ENCODE results near the gene GALR1. TPM values are rescaled to one million over a fixed set of nuclear protein-coding genes. Genes with fewer than 3 reads are reported as not detected.
A peak's percentile ranks its signal among the peaks of the same experiment; 100 is the strongest.

GALR1 gene, protein sequence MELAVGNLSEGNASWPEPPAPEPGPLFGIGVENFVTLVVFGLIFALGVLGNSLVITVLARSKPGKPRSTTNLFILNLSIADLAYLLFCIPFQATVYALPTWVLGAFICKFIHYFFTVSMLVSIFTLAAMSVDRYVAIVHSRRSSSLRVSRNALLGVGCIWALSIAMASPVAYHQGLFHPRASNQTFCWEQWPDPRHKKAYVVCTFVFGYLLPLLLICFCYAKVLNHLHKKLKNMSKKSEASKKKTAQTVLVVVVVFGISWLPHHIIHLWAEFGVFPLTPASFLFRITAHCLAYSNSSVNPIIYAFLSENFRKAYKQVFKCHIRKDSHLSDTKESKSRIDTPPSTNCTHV
- total RNA-seq (under 1 TPM in 3 of 10 donors, not detected in 7; 0.02 to 0.13 (median 0.02) TPM), polyA plus RNA-seq (under 1 TPM; under 0.01 to 0.01 TPM)
- long read RNA-seq, donor 1: 0 reads
- long read RNA-seq, donor 2: 0 reads
- long read RNA-seq, donor 3: 0 reads

DNA sequence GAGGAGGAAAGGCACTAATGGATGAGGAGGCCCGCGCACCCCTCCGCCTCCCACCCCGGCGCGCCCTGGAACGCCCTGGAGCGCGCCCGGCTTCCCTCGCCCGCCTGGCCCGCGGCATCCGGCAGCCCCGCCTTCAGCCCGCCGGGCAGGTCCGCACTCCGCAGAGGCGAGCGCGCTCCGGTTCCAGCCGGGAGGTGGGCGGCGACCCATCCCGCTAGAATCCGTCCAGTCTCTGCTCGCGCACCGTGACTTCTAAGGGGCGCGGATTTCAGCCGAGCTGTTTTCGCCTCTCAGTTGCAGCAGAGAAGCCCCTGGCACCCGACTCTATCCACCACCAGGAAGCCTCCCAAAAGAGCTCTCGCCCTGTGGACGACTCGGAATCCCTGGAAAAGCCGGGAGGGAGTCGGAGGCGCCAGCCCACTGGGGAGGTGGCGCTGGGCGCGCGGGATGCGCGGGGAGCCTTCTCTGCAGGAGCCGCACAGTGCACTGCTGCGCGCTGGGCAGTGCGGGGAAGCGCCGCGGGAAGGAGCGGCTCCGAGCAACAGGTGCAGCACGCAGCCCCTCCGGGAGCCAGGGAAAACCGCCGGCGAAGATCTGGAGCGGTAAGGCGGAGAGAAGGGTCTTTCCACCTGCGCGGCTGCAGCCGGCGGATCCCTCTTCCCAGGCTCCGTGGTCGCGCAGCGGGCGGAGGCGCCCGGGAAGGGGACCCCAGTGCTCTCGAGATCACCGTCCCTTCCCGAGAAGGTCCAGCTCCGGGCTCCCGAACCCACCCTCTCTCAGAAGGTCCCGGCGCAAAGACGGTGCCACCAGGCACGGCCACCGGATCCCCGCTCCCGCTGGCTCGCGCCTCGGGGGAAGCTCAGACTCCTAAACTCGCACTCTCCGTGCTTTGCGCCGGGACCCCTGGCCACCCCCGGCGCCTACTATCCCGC lies at the start of gene GALR1:
Gene GALR1 (plus strand): TSS at position 280 of the 932 bp plus-strand sequence. CDS start 701 bp downstream, outside the sequence.
- no peak within 1 kb of the TSS for H3K27ac ChIP-seq
- peak within 1 kb of the TSS in 9 of 10 donors; percentile 22 to 52 (median 38) for H3K4me3 ChIP-seq
- no peaks in the 10 kb centered on the region for H3K36me3 ChIP-seq
- intact Hi-C loops (cut with DNase I): no loop called here
- DNase-seq (no peak), ATAC-seq (peak in 3 of 8 donors; percentile 37 to 62 (median 42))
- TF ChIP-seq, protein P1, sequence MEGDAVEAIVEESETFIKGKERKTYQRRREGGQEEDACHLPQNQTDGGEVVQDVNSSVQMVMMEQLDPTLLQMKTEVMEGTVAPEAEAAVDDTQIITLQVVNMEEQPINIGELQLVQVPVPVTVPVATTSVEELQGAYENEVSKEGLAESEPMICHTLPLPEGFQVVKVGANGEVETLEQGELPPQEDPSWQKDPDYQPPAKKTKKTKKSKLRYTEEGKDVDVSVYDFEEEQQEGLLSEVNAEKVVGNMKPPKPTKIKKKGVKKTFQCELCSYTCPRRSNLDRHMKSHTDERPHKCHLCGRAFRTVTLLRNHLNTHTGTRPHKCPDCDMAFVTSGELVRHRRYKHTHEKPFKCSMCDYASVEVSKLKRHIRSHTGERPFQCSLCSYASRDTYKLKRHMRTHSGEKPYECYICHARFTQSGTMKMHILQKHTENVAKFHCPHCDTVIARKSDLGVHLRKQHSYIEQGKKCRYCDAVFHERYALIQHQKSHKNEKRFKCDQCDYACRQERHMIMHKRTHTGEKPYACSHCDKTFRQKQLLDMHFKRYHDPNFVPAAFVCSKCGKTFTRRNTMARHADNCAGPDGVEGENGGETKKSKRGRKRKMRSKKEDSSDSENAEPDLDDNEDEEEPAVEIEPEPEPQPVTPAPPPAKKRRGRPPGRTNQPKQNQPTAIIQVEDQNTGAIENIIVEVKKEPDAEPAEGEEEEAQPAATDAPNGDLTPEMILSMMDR (IDR thresholded peaks at IDR 0.05): no peak
- peaks cover 21 to 88% (median 75%) of the 10 kb centered on the region in 7 donors for H3K27me3 ChIP-seq
- peaks cover 2 to 29% (median 18%) of the 10 kb centered on the region in 9 donors for H3K4me1 ChIP-seq
- peaks cover 0 to 14% (median 0%) of the 10 kb centered on the region in 11 donors for H3K9me3 ChIP-seq
- WGBS, 2 donors: 1% methylated on average over 96 to 98 of the region's 98 CpGs

DNA sequence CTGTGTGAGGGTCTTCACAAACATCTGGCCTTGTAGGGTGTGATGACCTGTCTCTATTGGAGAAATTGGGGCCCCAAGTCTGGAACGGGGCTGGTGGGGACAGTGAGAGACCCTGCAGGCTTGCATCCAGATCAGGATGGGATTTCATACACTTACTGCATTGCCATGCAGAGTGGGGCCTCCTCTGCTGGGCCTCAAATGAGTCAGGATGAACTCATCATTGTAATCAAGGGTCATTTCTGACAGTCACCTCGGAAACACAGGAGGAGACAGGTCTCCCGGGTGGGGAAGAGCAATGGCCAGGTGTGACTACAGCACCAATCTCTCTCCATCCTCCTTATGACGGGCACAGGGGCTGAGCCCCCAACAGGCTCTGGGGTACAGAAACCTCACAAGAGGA lies 48.1 kb upstream of the GALR1 start:
- Histone ChIP-seq H3K4me1 (peaks cover 0 to 2% (median 0%) of the 10 kb centered on the region in 9 donors), H3K36me3 (no peaks in the 10 kb centered on the region), H3K27me3 (peaks cover 0 to 9% (median 0%) of the 10 kb centered on the region in 7 donors), H3K9me3 (no peaks in the 10 kb centered on the region), H3K27ac (no peak overlapping the region), H3K4me3 (no peak overlapping the region)
- TF ChIP-seq, protein P1 (IDR thresholded peaks at IDR 0.05): no peak
- no peak for ATAC-seq
- intact Hi-C loops (cut with DNase I): loop anchor here in 1 of 10 donors (10.0 kb wide), 1 partner anchor 67 kb away; the partner anchor contains the start of gene MBP
- WGBS, 2 donors: 88 to 96% methylated on average over 4 of the region's 4 CpGs
- DNase-seq: no peak

DNA sequence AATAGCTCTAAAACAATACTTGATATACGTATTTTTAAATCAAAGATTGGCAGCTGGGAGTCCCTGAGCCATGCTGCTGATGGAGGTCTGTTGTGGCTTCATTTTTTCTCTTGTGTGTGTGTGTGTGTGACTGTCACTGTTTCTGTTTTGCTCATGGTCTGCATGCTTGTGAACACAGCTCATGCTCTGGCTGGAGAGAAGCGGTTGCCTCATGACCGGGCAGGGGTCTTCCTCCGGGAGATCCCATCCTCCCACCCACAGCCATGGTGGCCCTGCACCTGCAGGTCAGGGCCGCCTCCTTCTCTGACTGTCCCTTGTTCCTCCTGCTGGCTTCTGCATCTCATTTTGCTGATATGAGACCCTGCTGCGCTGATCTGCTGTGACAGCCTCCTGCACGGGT lies 47.3 kb upstream of the GALR1 start:
- Histone ChIP-seq H3K9me3 (no peaks in the 10 kb centered on the region), H3K4me3 (no peak overlapping the region), H3K27ac (no peak overlapping the region), H3K27me3 (peaks cover 0 to 9% (median 0%) of the 10 kb centered on the region in 7 donors), H3K36me3 (no peaks in the 10 kb centered on the region), H3K4me1 (peaks cover 0 to 11% (median 5%) of the 10 kb centered on the region in 9 donors)
- intact Hi-C loops (cut with DNase I): loop anchor here in 1 of 10 donors (10.0 kb wide), 1 partner anchor 68 kb away; the partner anchor contains the start of gene MBP
- ATAC-seq (no peak), DNase-seq (no peak)
- TF ChIP-seq, protein P1 (IDR thresholded peaks at IDR 0.05): no peak
- WGBS, 2 donors: 87 to 90% methylated on average over 7 of the region's 7 CpGs

DNA sequence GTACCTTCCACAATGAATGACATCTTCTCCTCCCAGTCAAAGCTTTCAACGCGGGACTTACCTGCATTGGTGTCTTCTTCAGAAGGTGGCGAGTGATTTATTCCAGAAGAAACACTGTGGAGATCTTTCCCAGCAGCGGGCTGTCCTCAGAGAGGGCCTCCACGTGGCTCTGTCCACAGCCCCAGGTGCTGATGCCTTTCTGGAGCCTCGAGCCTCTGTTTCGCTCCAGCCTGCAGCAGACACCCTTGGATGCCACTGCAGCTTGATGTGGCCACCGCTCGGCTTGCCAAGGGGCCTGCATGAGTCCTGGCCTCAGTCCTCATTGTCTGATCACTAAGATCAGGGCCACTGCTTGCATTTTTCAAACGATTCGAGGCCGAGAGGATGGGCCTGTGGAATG lies 46.6 kb upstream of the GALR1 start:
- 58 to 65% methylated on average over 12 of the region's 12 CpGs for WGBS, 2 donors
- TF ChIP-seq, protein P1 (IDR thresholded peaks at IDR 0.05): no peak
- no peak for DNase-seq
- no peak for ATAC-seq
- H3K4me1 ChIP-seq: peaks cover 3 to 18% (median 10%) of the 10 kb centered on the region in 9 donors
- peaks cover 0 to 9% (median 0%) of the 10 kb centered on the region in 7 donors for H3K27me3 ChIP-seq
- H3K9me3 ChIP-seq: no peaks in the 10 kb centered on the region
- intact Hi-C loops (cut with DNase I): loop anchor here in 1 of 10 donors (10.0 kb wide), 1 partner anchor 68 kb away; the partner anchor contains the start of gene MBP
- no peaks in the 10 kb centered on the region for H3K36me3 ChIP-seq
- H3K4me3 ChIP-seq: no peak overlapping the region
- H3K27ac ChIP-seq: no peak overlapping the region

All from heart right ventricle (tissue), 16 donors.